ENCODE data around the gene CCDC34. TPM values are rescaled to one million over a fixed set of nuclear protein-coding genes. Genes with fewer than 3 reads are reported as not detected.

The CCDC34 gene
- total RNA-seq, 4 donors from 2014 or later = 2.6 to 4.8 (median 3.9) TPM; not detected in 1

- H3K9me3 ChIP-seq = no peaks in the 10 kb centered on the region
- H3K4me3 ChIP-seq = no peak overlapping the region
- no peaks in the 10 kb centered on the region for H3K36me3 ChIP-seq
- DNase-seq = no peak
- H3K27ac ChIP-seq = peak overlapping the region in 2 of 4 donors; percentile 40 to 66
- peak in 1 of 6 experiments; percentile 19 for TF ChIP-seq CTCF (IDR thresholded peaks at IDR 0.05)
- TF ChIP-seq POLR2A (IDR thresholded peaks at IDR 0.05) = no peak
- H3K4me1 ChIP-seq = peaks cover 0 to 74% (median 0%) of the 10 kb centered on the region in 4 donors
- H3K27me3 ChIP-seq = no peaks in the 10 kb centered on the region
These were observed 34.8 kb upstream of the CCDC34 start for GRCh38 chr11:27397624-27398399.

- DNase-seq = no peak
- peaks cover 0 to 78% (median 0%) of the 10 kb centered on the region in 4 donors for H3K4me1 ChIP-seq
- peak overlapping the region in 1 of 4 donors; percentile 14 for H3K4me3 ChIP-seq
These were observed 33.3 kb upstream of the CCDC34 start for GRCh38 chr11:27396259-27396839.

DNA sequence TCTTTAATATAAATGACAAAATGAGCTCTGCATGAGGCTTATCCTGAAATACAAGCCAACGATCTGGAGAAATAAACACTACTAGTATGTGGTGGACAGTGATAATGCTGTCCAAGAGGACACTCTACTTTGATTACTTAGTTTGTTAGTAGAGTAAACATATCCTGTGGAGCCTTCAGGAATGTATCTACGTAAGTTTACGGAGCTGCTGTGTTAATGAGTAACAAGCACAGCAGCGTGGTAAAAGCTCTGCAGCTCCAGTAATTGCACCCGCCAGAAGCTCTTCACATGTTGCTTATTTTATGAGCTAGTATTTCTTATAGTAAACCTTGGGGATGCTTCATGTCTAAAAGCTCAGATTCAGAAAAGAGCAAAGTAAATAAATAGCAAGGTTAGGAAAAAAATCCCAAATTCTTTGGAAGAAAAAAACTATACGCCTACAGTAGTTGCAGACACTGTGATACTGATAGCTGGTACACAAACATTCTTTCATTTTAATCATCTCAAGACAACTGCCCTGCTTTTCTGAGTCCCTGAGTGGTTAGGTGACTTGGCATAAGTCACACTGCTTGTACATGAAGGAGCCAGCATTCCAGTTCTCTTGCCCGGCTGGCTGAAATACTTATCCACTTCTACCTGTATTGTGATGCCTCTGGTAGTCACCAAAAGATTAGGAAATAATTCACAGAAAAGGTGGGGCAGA lies 32.7 kb upstream of the CCDC34 start:
- H3K4me3 ChIP-seq = peak overlapping the region in 2 of 4 donors; percentile 1 to 14
- peak in 1 of 3 donors; percentile 70 for DNase-seq
- H3K27me3 ChIP-seq = no peaks in the 10 kb centered on the region
- no peaks in the 10 kb centered on the region for H3K9me3 ChIP-seq
- peaks cover 0 to 85% (median 0%) of the 10 kb centered on the region in 4 donors for H3K4me1 ChIP-seq
- H3K36me3 ChIP-seq = no peaks in the 10 kb centered on the region
- peak overlapping the region in 3 of 4 donors; percentile 7 to 66 (median 64) for H3K27ac ChIP-seq
- no peak for TF ChIP-seq CTCF (IDR thresholded peaks at IDR 0.05)
- TF ChIP-seq POLR2A (IDR thresholded peaks at IDR 0.05) = no peak

More at GRCh38 chr11:27396259-27396839, 33.3 kb upstream of the CCDC34 start:
- Histone ChIP-seq H3K27ac (peak overlapping the region in 3 of 4 donors; percentile 7 to 66 (median 64)), H3K27me3 (no peaks in the 10 kb centered on the region), H3K9me3 (no peaks in the 10 kb centered on the region), H3K36me3 (no peaks in the 10 kb centered on the region)
- TF ChIP-seq CTCF (IDR thresholded peaks at IDR 0.05) (no peak), POLR2A (IDR thresholded peaks at IDR 0.05) (no peak)

DNA sequence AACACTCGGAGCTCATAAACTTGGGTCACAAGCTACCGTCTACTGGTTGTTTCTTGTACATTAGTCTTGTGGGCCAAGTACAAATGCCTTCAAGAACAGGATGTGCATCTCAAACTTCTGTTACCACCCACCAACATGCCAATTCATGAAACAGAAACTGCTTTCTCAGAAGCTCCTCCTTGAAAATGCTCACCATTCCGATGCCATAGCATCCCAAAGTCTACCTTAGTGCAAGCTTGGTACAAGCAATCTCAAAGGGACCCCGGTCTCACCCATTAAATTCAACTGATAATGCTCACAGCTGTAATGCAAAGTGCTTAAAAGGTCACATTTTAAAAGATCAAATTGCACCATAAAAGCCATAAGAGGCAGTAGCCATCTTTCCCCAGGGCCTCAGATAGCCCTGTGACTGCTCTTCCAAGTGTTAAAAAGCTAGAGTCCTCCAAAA lies 31.8 kb upstream of the CCDC34 start:
- H3K27me3 ChIP-seq = no peaks in the 10 kb centered on the region
- no peak overlapping the region for H3K4me3 ChIP-seq
- peak overlapping the region in 2 of 4 donors; percentile 64 to 66 for H3K27ac ChIP-seq
- TF ChIP-seq CTCF (IDR thresholded peaks at IDR 0.05) = no peak
- no peak for TF ChIP-seq POLR2A (IDR thresholded peaks at IDR 0.05)
- no peaks in the 10 kb centered on the region for H3K36me3 ChIP-seq
- peaks cover 0 to 84% (median 0%) of the 10 kb centered on the region in 4 donors for H3K4me1 ChIP-seq
- H3K9me3 ChIP-seq = no peaks in the 10 kb centered on the region
- DNase-seq = no peak

DNA sequence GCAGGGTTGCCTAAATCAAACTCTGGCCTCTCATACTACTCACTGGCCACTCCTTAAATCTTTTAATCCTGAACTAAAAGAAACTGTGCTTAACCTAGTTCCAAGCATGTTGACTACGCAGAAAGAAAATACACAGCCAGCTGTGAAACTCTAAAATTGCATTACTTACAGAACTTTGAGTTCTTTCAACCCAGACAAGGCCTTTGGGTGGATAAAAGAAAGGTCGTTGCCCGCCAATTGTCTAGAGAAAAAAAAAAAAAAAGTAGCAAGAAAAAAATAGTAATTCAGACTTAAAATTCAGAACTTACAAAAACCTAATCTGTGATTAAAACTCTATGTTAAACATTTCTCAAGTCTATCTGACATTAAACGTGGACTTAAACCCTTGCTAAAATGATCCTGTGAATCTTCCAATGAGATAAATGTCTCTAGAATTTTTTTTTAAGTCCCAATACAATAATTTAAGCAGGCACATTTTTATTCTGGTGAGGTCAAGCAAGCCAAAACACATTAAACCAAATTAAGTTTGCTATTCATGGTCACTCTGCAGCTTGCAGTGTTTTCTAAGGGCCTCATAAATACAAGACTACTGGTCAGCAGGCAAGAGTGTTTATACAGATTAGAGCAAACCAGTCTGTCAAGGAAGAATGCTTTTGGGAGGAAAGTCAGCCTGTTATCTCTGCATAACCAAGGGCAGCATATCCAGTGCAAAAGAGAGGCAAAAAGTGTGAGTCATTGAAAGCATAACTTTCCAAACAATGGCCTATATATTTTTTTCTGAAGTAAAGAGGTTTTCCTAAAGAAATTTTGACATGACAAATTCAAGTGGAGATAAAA lies 29.5 kb upstream of the CCDC34 start:
- Histone ChIP-seq H3K27me3 (no peaks in the 10 kb centered on the region), H3K9me3 (no peaks in the 10 kb centered on the region), H3K4me3 (no peak overlapping the region), H3K27ac (peak overlapping the region in 2 of 4 donors; percentile 15 to 31), H3K4me1 (peaks cover 0 to 64% (median 0%) of the 10 kb centered on the region in 4 donors), H3K36me3 (no peaks in the 10 kb centered on the region)
- TF ChIP-seq POLR2A (IDR thresholded peaks at IDR 0.05) = no peak
- no peak for TF ChIP-seq CTCF (IDR thresholded peaks at IDR 0.05)
- DNase-seq = no peak

All from Peyer's patch (tissue), 4 donors.